H1 (cell line): Measurements from ENCODE around the gene HOXC11. TPM values are rescaled to one million over a fixed set of nuclear protein-coding genes. Genes with fewer than 3 reads are reported as not detected.
A peak's percentile ranks its signal among the peaks of the same experiment; 100 is the strongest.

Experiments used
- CTCF ChIA-PET: fragments of 300-600 bp; sonication (Branson Sonifier 250); formaldehyde crosslinking; loops from one replicate; lab custom pipeline; 2021; ENCODE audit not compliant: partially characterized antibody; lab: Charles Lee
- POLR2A ChIA-PET: fragments of 300-600 bp; sonication (Branson Sonifier 250); formaldehyde crosslinking; loops from one replicate; lab custom pipeline; 2021; ENCODE audit warnings: inconsistent platforms; ENCODE audit not compliant: partially characterized antibody; lab: Charles Lee
- DNase-seq, 2 experiments: peaks; one replicate each; pipeline versions ENCODE4 v3.0.0 to v3.0.0-alpha.2; 2010 to 2022; ENCODE audit warnings: low spot score in 2 of 2, low read depth in 1 of 2, mixed read lengths in 1 of 2
- FAIRE-seq: peaks from 2 replicates; lab custom pipeline; 2011; peaks lifted over from hg19 to GRCh38; lab: Jason Lieb, UNC
- H2AFZ ChIP-seq: 2 replicates; pipeline ENCODE4 v1.8.1; 2012; ENCODE audit warnings: low read length, inconsistent platforms
- H2AK5ac ChIP-seq: 2 replicates; pipeline ENCODE4 v1.6.1; 2013; ENCODE audit warnings: low read depth, low read length
- H2BK120ac ChIP-seq: replicated peaks from 2 replicates; pipeline ENCODE3; 2013; ENCODE audit warnings: low read depth, low read length, inconsistent platforms
- H2BK12ac ChIP-seq: 2 replicates; pipeline ENCODE4 v1.6.1; 2013; ENCODE audit warnings: low read depth, low read length
- H2BK15ac ChIP-seq: 2 replicates; pipeline ENCODE4 v1.6.1; 2013; ENCODE audit warnings: low read length
- H2BK20ac ChIP-seq: 2 replicates; pipeline ENCODE4 v1.6.1; 2013; ENCODE audit warnings: low read length
- H2BK5ac ChIP-seq: 2 replicates; pipeline ENCODE4 v1.6.1; 2013; ENCODE audit warnings: low read depth, low read length
- H3K14ac ChIP-seq: 2 replicates; pipeline ENCODE4 v1.6.1; 2013; ENCODE audit warnings: inconsistent platforms; ENCODE audit not compliant: insufficient read length
- H3K18ac ChIP-seq: 2 replicates; pipeline ENCODE4 v1.6.1; 2013; ENCODE audit warnings: low read length; ENCODE audit errors: extremely low read depth
- H3K23ac ChIP-seq: 2 replicates; pipeline ENCODE4 v1.6.1; 2013; ENCODE audit warnings: inconsistent platforms; ENCODE audit not compliant: insufficient read length
- H3K23me2 ChIP-seq: 2 replicates; pipeline ENCODE4 v1.6.1; 2013; ENCODE audit warnings: low read depth, low read length
- H3K27ac ChIP-seq: 2 replicates; pipeline ENCODE4 v1.6.1; 2011; ENCODE audit warnings: low read depth, low read length, inconsistent platforms
- H3K27me3 ChIP-seq, 4 experiments: replicated peaks in 1 of 4; 1 replicate in 1 of 4; 2 replicates in 3 of 4; pipeline versions ENCODE4 v1.6.1 to v1.8.1; 2011 to 2013; ENCODE audit warnings: low read length in 3 of 4, mild to moderate bottlenecking in 3 of 4, inconsistent platforms in 2 of 4, mixed read lengths in 2 of 4, moderate library complexity in 1 of 4; ENCODE audit not compliant: control insufficient read depth in 3 of 4, insufficient read depth in 3 of 4; ENCODE audit errors: extremely low read depth in 1 of 4
- H3K36me3 ChIP-seq, 4 experiments: 2 replicates each; pipeline versions ENCODE4 v1.6.1 to v1.8.1; 2011 to 2013; ENCODE audit warnings: mild to moderate bottlenecking in 4 of 4, low read length in 3 of 4, moderate library complexity in 2 of 4, control low read depth in 1 of 4, inconsistent platforms in 1 of 4; ENCODE audit not compliant: insufficient read depth in 4 of 4, control insufficient read depth in 2 of 4
- H3K4ac ChIP-seq: replicated peaks from 2 replicates; pipeline ENCODE3; 2013; ENCODE audit warnings: low read length, low read depth, mixed read lengths, inconsistent platforms; ENCODE audit not compliant: insufficient read length
- H3K4me1 ChIP-seq, 4 experiments: replicated peaks in 1 of 4; 1 replicate in 1 of 4; 2 replicates in 3 of 4; pipeline versions ENCODE4 v1.6.1 to v1.8.1; 2011 to 2013; ENCODE audit warnings: low read length in 3 of 4, inconsistent platforms in 2 of 4, mixed read lengths in 1 of 4; ENCODE audit not compliant: insufficient read depth in 4 of 4, control insufficient read depth in 3 of 4
- H3K4me2 ChIP-seq, 2 experiments: 2 replicates each; pipeline versions ENCODE4 v1.6.1 to v1.8.1; 2011 to 2013; ENCODE audit warnings: low read depth in 2 of 2, low read length in 2 of 2, control low read depth in 1 of 2, inconsistent platforms in 1 of 2, mild to moderate bottlenecking in 1 of 2; ENCODE audit not compliant: insufficient read depth in 1 of 2
- H3K4me3 ChIP-seq, 4 experiments: fragments of 200-600, 300-600 bp in 1 of 4; sonication (generic), shearing (Covaris generic), sonication (Bioruptor Twin) in 1 of 4; 2 replicates each; pipeline versions ENCODE4 v1.5.1 to v1.8.1; 2011 to 2016; ENCODE audit warnings: low read length in 4 of 4, low read depth in 3 of 4, control low read depth in 2 of 4, inconsistent platforms in 2 of 4, mild to moderate bottlenecking in 2 of 4, mixed read lengths in 1 of 4, moderate library complexity in 1 of 4; ENCODE audit not compliant: insufficient read depth in 2 of 4; ENCODE audit errors: extremely low read depth in 1 of 4
- H3K56ac ChIP-seq: replicated peaks from 2 replicates; pipeline ENCODE3; 2013; ENCODE audit warnings: low read depth, mild to moderate bottlenecking, mixed read lengths, low read length, inconsistent platforms; ENCODE audit not compliant: insufficient read length
- H3K79me1 ChIP-seq: 2 replicates; pipeline ENCODE4 v1.6.1; 2013; ENCODE audit warnings: low read depth, low read length, control low read depth
- H3K79me2 ChIP-seq, 2 experiments: 2 replicates each; pipeline versions ENCODE4 v1.6.1 to v1.8.1; 2012 to 2013; ENCODE audit warnings: low read length in 2 of 2, mild to moderate bottlenecking in 2 of 2, inconsistent platforms in 1 of 2; ENCODE audit not compliant: insufficient read depth in 2 of 2, control insufficient read depth in 1 of 2
- H3K9ac ChIP-seq, 4 experiments: replicated peaks in 1 of 4; 1 replicate in 1 of 4; 2 replicates in 3 of 4; pipeline versions ENCODE4 v1.6.1 to v1.8.1; 2011 to 2013; ENCODE audit warnings: low read depth in 3 of 4, low read length in 3 of 4, control low read depth in 2 of 4, mild to moderate bottlenecking in 2 of 4, moderate library complexity in 2 of 4, inconsistent platforms in 1 of 4; ENCODE audit errors: extremely low read depth in 1 of 4
- H3K9me3 ChIP-seq, 2 experiments: 2 replicates each; pipeline versions ENCODE4 v1.6.1 to v1.8.1; 2012 to 2013; ENCODE audit warnings: mild to moderate bottlenecking in 2 of 2, moderate library complexity in 2 of 2, control low read depth in 1 of 2, inconsistent platforms in 1 of 2, low read depth in 1 of 2, low read length in 1 of 2, mixed read lengths in 1 of 2; ENCODE audit not compliant: insufficient read depth in 2 of 2
- H4K20me1 ChIP-seq, 2 experiments: replicated peaks in 1 of 2; 2 replicates each; pipeline versions ENCODE3 to v1.8.1; 2011 to 2013; ENCODE audit warnings: inconsistent platforms in 2 of 2, low read length in 2 of 2, mild to moderate bottlenecking in 1 of 2; ENCODE audit not compliant: insufficient read depth in 2 of 2, control insufficient read depth in 1 of 2
- H4K5ac ChIP-seq: 2 replicates; pipeline ENCODE4 v1.6.1; 2013; ENCODE audit warnings: low read length, low read depth, mixed read lengths, inconsistent platforms; ENCODE audit not compliant: insufficient read length
- H4K8ac ChIP-seq: 2 replicates; pipeline ENCODE4 v1.8.0; 2013; ENCODE audit warnings: mild to moderate bottlenecking, moderate library complexity, low read length, inconsistent platforms; ENCODE audit not compliant: insufficient read depth; ENCODE audit errors: extremely low read depth
- H4K91ac ChIP-seq: replicated peaks from 2 replicates; pipeline ENCODE3; 2013; ENCODE audit warnings: low read length, mixed read lengths, inconsistent platforms; ENCODE audit not compliant: insufficient read length
- JUN ChIP-seq: IDR thresholded peaks from 2 replicates; pipeline ENCODE4 v1.6.1; 2011; ENCODE audit warnings: low read depth, mild to moderate bottlenecking, improper control_type of control experiment, low read length
- RNF2 ChIP-seq: fragments of 200-900, 300-1000 bp; sonication (generic); IDR thresholded peaks from 2 replicates; pipeline ENCODE4 v1.7.1; 2016; ENCODE audit warnings: borderline replicate concordance, low read depth, mild to moderate bottlenecking, antibody characterized with exemption, low read length; ENCODE audit not compliant: poor library complexity, severe bottlenecking; ENCODE audit errors: missing control alignments
- SUZ12 ChIP-seq: fragments of 200-600 bp; sonication (generic); IDR thresholded peaks from 2 replicates; pipeline ENCODE4 v1.6.1; 2012; ENCODE audit warnings: mild to moderate bottlenecking, inconsistent platforms, low read length, moderate library complexity, mixed read lengths
- WGBS, 2 experiments: shearing (Covaris generic) in 1 of 2; methylation state at CpG; one replicate each; pipeline versions ENCODE4 v1.1.6 to v1.1.7; 2013 to 2015; ENCODE audit warnings: low lambda C conversion rate in 2 of 2, mixed read lengths in 2 of 2, inconsistent platforms in 1 of 2, low coverage in 1 of 2, missing lambda C conversion rate in 1 of 2; ENCODE audit not compliant: insufficient replicate concordance in 2 of 2, insufficient coverage in 1 of 2, insufficient read length in 1 of 2; ENCODE audit errors: extremely low coverage in 1 of 2, missing lambda C conversion rate in 1 of 2; 5-methylcytosine and 5-hydroxymethylcytosine counted together
- polyA plus RNA-seq, 7 experiments: library from polyadenylated mRNA; depleted of rRNA in 3 of 7; stranded (reverse) in 5 of 7; unstranded in 2 of 7; fragments of >200 nt in 5 of 7; fragments of 200-250 nt in 2 of 7; gene quantifications; 1 replicate in 5 of 7; 2 replicates in 1 of 7; 4 replicates in 1 of 7; pipeline versions ENCODE4 v1.2.1 to v1.2.3, GENCODE V29; 2011 to 2013; ENCODE audit warnings: missing spikeins in 2 of 7, mixed read lengths in 2 of 7
- total RNA-seq: library from RNA; stranded (reverse); fragmentation: NEBNext Ultra II Directional; extraction: Animal tissue kit (Norgen Biotek cat#: 25700); gene quantifications from 2 replicates; pipeline ENCODE4 v1.2.1, GENCODE V29; 2021

Gene HOXC11
- total and polyA plus RNA-seq, 2 of the 8 experiments (the other 6 are each of a cell fraction or from before 2014, with no cell fraction given): not detected

DNA sequence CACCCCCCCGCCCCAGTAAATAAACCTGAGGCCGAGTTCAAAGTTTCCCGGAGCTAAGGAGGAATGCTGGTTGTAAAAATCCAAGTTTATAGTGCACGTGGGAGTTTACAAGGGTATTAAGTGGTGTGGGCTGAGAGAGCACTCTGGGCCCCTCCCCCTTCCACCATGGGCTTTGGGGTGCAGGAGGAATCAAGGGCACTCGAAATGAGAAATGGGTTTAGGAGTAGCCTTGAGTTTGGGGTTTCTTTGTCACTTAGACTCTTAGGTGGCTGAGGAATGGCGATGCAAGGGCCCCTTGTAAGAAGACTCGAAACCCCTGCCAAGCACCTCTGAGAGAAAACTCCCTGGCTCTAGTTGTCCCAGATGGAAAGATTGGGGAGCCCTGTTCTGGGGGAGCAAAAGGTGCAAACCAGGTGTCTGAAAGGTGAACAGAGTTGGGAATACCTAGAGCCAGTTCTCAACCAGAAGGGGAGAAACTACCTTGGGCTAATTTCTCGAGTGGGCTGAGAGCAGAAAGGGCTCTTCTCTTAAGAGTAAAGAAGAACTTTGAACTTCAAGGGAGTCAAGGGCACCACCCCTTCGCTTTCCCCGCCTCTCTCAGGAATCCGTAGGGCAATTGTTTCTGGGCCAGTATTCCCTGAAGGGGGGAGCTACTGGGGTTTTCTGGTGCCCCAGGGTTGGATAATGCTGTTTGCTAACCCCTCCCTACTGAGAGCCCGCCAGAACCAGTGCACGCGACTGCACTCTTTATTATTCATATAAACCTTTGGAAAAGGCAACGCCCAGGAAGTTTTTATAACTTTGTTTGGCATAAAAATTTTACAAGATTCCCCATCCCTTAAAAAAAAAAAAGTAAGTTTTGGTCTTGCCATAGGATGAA is 5.8 kb downstream of the HOXC11 start:
- H3K14ac ChIP-seq: no peak overlapping the region
- no peak overlapping the region for H2BK120ac ChIP-seq
- no peak overlapping the region for H3K23ac ChIP-seq
- H3K4me2 ChIP-seq: no peak overlapping the region; a peak in 1 of 4 replicates
- FAIRE-seq: no peak
- H3K79me2 ChIP-seq: no peaks in the 10 kb centered on the region
- TF ChIP-seq RNF2: peak; percentile 67
- TF ChIP-seq JUN: no peak
- peak; percentile 13; the same call in 1 of the 2 replicates for TF ChIP-seq SUZ12
- TF ChIP-seq, all 59 proteins: peak for 2
- H2BK20ac ChIP-seq: no peak overlapping the region
- H2BK15ac ChIP-seq: no peak overlapping the region
- H3K9me3 ChIP-seq: 0 out of 4 replicates have a peak, but pooled peaks cover 0 to 2% of the 10 kb centered on the region in 2 experiments
- H3K9ac ChIP-seq: no peak overlapping the region
- H3K79me1 ChIP-seq: no peaks in the 10 kb centered on the region
- POLR2A ChIA-PET: interaction anchor here (1.4 kb wide), 1 partner anchor 12 kb away, joined by 3 read pairs; no protein-coding TSS in a partner anchor
- no peak overlapping the region for H3K4ac ChIP-seq
- no peak overlapping the region for H4K91ac ChIP-seq
- H2AK5ac ChIP-seq: no peak overlapping the region
- H2BK12ac ChIP-seq: no peak overlapping the region
- H4K20me1 ChIP-seq: peaks cover 16 to 19% of the 10 kb centered on the region in 2 experiments
- H2BK5ac ChIP-seq: no peak overlapping the region
- H3K4me3 ChIP-seq: no peak overlapping the region
- H4K8ac ChIP-seq: no peak overlapping the region
- peaks cover 0 to 6% (median 0%) of the 10 kb centered on the region in 4 experiments; a peak in 3 of 7 replicates for H3K4me1 ChIP-seq
- no peak overlapping the region for H2AFZ ChIP-seq
- no peak overlapping the region for H3K18ac ChIP-seq
- H4K5ac ChIP-seq: no peak overlapping the region
- H3K27me3 ChIP-seq: peaks cover 95 to 100% (median 99%) of the 10 kb centered on the region in 4 experiments
- H3K27ac ChIP-seq: no peak overlapping the region
- 17% methylated on average over 10 of the region's 15 CpGs; no CpG with 5 or more reads in 1 of the 2 experiments for WGBS, 2 experiments
- no peak for DNase-seq
- H3K36me3 ChIP-seq: peaks cover 0 to 3% (median 0%) of the 10 kb centered on the region in 4 experiments; a peak in 1 of 8 replicates
- CTCF ChIA-PET: interaction anchor here (0.8 kb wide), 1 partner anchor 223 kb away, joined by 4 read pairs; no protein-coding TSS in a partner anchor
- H3K23me2 ChIP-seq: no peaks in the 10 kb centered on the region; the same call in 1 of the 2 replicates
- no peak overlapping the region for H3K56ac ChIP-seq
